H9 (cell line): ENCODE measurements around the gene CSRP3. TPM values are rescaled to one million over a fixed set of nuclear protein-coding genes. Genes with fewer than 3 reads are reported as not detected.

Experiments
- DNase-seq: peaks from one replicate; pipeline ENCODE4 v3.0.0-alpha.2; 2017
- H2AFZ ChIP-seq: one replicate; pipeline ENCODE4 v1.6.1; 2013; ENCODE audit warnings: mild to moderate bottlenecking, low read length, control low read depth, moderate library complexity
- H2AK5ac ChIP-seq: 2 replicates; pipeline ENCODE4 v1.6.1; 2013; ENCODE audit warnings: low read length, control low read depth, mixed read lengths; ENCODE audit not compliant: insufficient read length
- H2BK120ac ChIP-seq: one replicate; pipeline ENCODE4 v1.6.1; 2013; ENCODE audit warnings: low read depth, mild to moderate bottlenecking, low read length, control low read depth, inconsistent platforms; ENCODE audit not compliant: poor library complexity, severe bottlenecking
- H2BK12ac ChIP-seq: 2 replicates; pipeline ENCODE4 v1.6.1; 2013; ENCODE audit warnings: low read length, control low read depth, mixed read lengths, low read depth; ENCODE audit not compliant: insufficient read length
- H2BK15ac ChIP-seq: 2 replicates; pipeline ENCODE4 v1.6.1; 2013; ENCODE audit warnings: low read depth, low read length, control low read depth
- H2BK20ac ChIP-seq: one replicate; pipeline ENCODE4 v1.6.1; 2013; ENCODE audit warnings: low read depth, mild to moderate bottlenecking, low read length, control low read depth, inconsistent platforms; ENCODE audit not compliant: poor library complexity, severe bottlenecking
- H2BK5ac ChIP-seq: 2 replicates; pipeline ENCODE4 v1.6.1; 2013; ENCODE audit warnings: low read length, control low read depth, mixed read lengths; ENCODE audit not compliant: insufficient read length
- H3K14ac ChIP-seq: 2 replicates; pipeline ENCODE4 v1.6.1; 2013; ENCODE audit warnings: low read length, control low read depth; ENCODE audit not compliant: insufficient read depth
- H3K18ac ChIP-seq: 2 replicates; pipeline ENCODE4 v1.6.1; 2013; ENCODE audit warnings: low read depth, mild to moderate bottlenecking, mixed read lengths, low read length, control low read depth; ENCODE audit not compliant: insufficient read length
- H3K23ac ChIP-seq: 2 replicates; pipeline ENCODE4 v1.6.1; 2013; ENCODE audit warnings: low read length, control low read depth, mixed read lengths, low read depth; ENCODE audit not compliant: insufficient read length
- H3K23me2 ChIP-seq: 2 replicates; pipeline ENCODE4 v1.6.1; 2013; ENCODE audit warnings: low read depth, mild to moderate bottlenecking, mixed read lengths, low read length, control low read depth; ENCODE audit not compliant: insufficient read length, poor library complexity, severe bottlenecking
- H3K27ac ChIP-seq: 2 replicates; pipeline ENCODE4 v1.5.1; 2013; ENCODE audit warnings: low read length, control low read depth, mixed read lengths, low read depth; ENCODE audit not compliant: insufficient read length
- H3K27me3 ChIP-seq: 2 replicates; pipeline ENCODE4 v1.6.1; 2013; ENCODE audit warnings: low read length, control low read depth, inconsistent platforms; ENCODE audit not compliant: insufficient read depth
- H3K4ac ChIP-seq: 2 replicates; pipeline ENCODE4 v1.6.1; 2013; ENCODE audit warnings: low read depth, mild to moderate bottlenecking, control low read depth, inconsistent platforms, low read length, moderate library complexity
- H3K4me1 ChIP-seq: 2 replicates; pipeline ENCODE4 v1.6.1; 2013; ENCODE audit warnings: low read length, control low read depth, inconsistent platforms; ENCODE audit not compliant: insufficient read depth
- H3K4me2 ChIP-seq: 2 replicates; pipeline ENCODE4 v1.6.1; 2013; ENCODE audit warnings: low read length, control low read depth, mixed read lengths; ENCODE audit not compliant: insufficient read length, insufficient read depth
- H3K56ac ChIP-seq: 2 replicates; pipeline ENCODE4 v1.6.1; 2013; ENCODE audit warnings: low read depth, mild to moderate bottlenecking, mixed read lengths, low read length, control low read depth; ENCODE audit not compliant: insufficient read length
- H3K79me1 ChIP-seq: 2 replicates; pipeline ENCODE4 v1.6.1; 2013; ENCODE audit warnings: low read depth, mild to moderate bottlenecking, moderate library complexity, low read length, control low read depth, inconsistent platforms; ENCODE audit not compliant: insufficient read depth, poor library complexity, severe bottlenecking
- H3K79me2 ChIP-seq: 2 replicates; pipeline ENCODE4 v1.6.1; 2013; ENCODE audit warnings: low read length, control low read depth, inconsistent platforms; ENCODE audit not compliant: insufficient read depth
- H3K9ac ChIP-seq: 2 replicates; pipeline ENCODE4 v1.6.1; 2013; ENCODE audit warnings: low read length, control low read depth, mixed read lengths; ENCODE audit not compliant: insufficient read length; ENCODE audit errors: extremely low read depth
- H3K9me3 ChIP-seq: one replicate; pipeline ENCODE4 v1.6.1; 2013; ENCODE audit warnings: low read depth, low read length, inconsistent platforms; ENCODE audit not compliant: control insufficient read depth
- H3T11ph ChIP-seq: one replicate; pipeline ENCODE4 v1.6.1; 2013; ENCODE audit warnings: mild to moderate bottlenecking, low read length, control low read depth, inconsistent platforms
- H4K20me1 ChIP-seq: one replicate; pipeline ENCODE4 v1.6.1; 2013; ENCODE audit not compliant: control insufficient read depth, insufficient read length, insufficient read depth
- H4K5ac ChIP-seq: 2 replicates; pipeline ENCODE4 v1.6.1; 2013; ENCODE audit warnings: low read depth, mild to moderate bottlenecking, mixed read lengths, low read length, control low read depth; ENCODE audit not compliant: insufficient read length
- H4K8ac ChIP-seq: replicated peaks from 2 replicates; pipeline ENCODE4 v1.6.1; 2013; ENCODE audit warnings: low read length, control low read depth, mixed read lengths, low read depth; ENCODE audit not compliant: insufficient read length
- H4K91ac ChIP-seq: 2 replicates; pipeline ENCODE4 v1.6.1; 2013; ENCODE audit warnings: low read depth, mild to moderate bottlenecking, moderate library complexity, mixed read lengths, low read length, control low read depth; ENCODE audit not compliant: insufficient read length
- H3K27ac Mint-ChIP-seq, 3 experiments: 2 replicates in 2 of 3; 3 replicates in 1 of 3; pipeline ENCODE4 v1.8.0; 2020 to 2021; ENCODE audit warnings: mixed read lengths in 3 of 3, mild to moderate bottlenecking in 1 of 3, moderate library complexity in 1 of 3
- H3K27me3 Mint-ChIP-seq: 2 replicates; pipeline ENCODE4 v1.8.0; 2021; ENCODE audit warnings: low read depth, mild to moderate bottlenecking, moderate library complexity, mixed read lengths
- H3K36me3 Mint-ChIP-seq, 3 experiments: 2 replicates in 2 of 3; 3 replicates in 1 of 3; pipeline ENCODE4 v1.8.0; 2020 to 2021; ENCODE audit warnings: low read depth in 3 of 3, mixed read lengths in 3 of 3; ENCODE audit not compliant: insufficient read depth in 1 of 3
- H3K4me1 Mint-ChIP-seq, 2 experiments: 2 replicates each; pipeline ENCODE4 v1.8.0; 2020; ENCODE audit warnings: mixed read lengths in 2 of 2
- H3K4me3 Mint-ChIP-seq, 2 experiments: 2 replicates in 1 of 2; 3 replicates in 1 of 2; pipeline ENCODE4 v1.8.0; 2020 to 2021; ENCODE audit warnings: mild to moderate bottlenecking in 2 of 2, mixed read lengths in 2 of 2, moderate library complexity in 1 of 2
- H3K9me3 Mint-ChIP-seq, 2 experiments: 2 replicates in 1 of 2; 3 replicates in 1 of 2; pipeline ENCODE4 v1.8.0; 2020; ENCODE audit warnings: mild to moderate bottlenecking in 2 of 2, mixed read lengths in 2 of 2, moderate library complexity in 1 of 2
- WGBS: extraction: QIAGEN DNeasy Blood & Tissue Kit; methylation state at CpG from one replicate; pipeline ENCODE4 v1.1.7; 2013; ENCODE audit warnings: missing lambda C conversion rate, low lambda C conversion rate, mixed read lengths; ENCODE audit not compliant: insufficient read length; ENCODE audit errors: extremely low coverage; 5-methylcytosine and 5-hydroxymethylcytosine counted together
- total RNA-seq: library from RNA; stranded (reverse); gene quantifications from 2 replicates; pipeline ENCODE4 v1.2.1, GENCODE V29; 2021
- TF ChIP-seq, protein P1 (sequence below): fragments of 200-600 bp; sonication (generic); conservative IDR thresholded peaks from 3 replicates; pipeline ENCODE4 v1.8.0; 2021; ENCODE audit warnings: antibody characterized with exemption, mild to moderate bottlenecking

CSRP3 gene
- total RNA-seq, 1 experiment from 2014 or later: not detected

DNA sequence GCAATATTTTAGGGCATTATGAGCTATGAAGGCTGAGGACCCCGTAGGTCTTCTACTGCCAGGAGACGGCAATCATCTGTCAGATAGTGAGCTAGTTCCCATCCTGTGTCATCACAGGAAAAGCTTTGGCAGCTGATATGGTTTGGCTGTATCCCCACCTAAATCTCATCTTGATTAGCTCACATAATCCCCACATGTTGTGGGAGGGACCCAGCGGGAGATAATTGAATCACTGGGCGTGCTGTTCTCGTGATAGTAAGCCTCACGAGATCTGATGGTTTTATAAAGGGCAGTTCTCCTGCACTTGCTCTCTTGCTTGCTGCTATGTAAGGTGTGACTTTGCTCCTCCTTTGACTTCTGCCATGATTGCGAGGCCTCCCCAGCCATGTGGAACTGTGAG lies 18.1 kb downstream of the CSRP3 start:
- Mint-ChIP-seq H3K27me3 (no peaks in the 10 kb centered on the region; the same call in 1 of the 2 replicates), H3K27ac (no peak overlapping the region), H3K4me1 (peaks cover 5 to 6% of the 10 kb centered on the region in 2 experiments; a peak in 3 of 4 replicates), H3K36me3 (no peaks in the 10 kb centered on the region; a peak in 1 of 7 replicates), H3K9me3 (no peaks in the 10 kb centered on the region), H3K4me3 (no peak overlapping the region)
- H3K18ac ChIP-seq: no peak overlapping the region
- H3T11ph ChIP-seq: no peak overlapping the region
- H3K27ac ChIP-seq: no peak overlapping the region
- no peak overlapping the region for H3K56ac ChIP-seq
- TF ChIP-seq, protein P1, sequence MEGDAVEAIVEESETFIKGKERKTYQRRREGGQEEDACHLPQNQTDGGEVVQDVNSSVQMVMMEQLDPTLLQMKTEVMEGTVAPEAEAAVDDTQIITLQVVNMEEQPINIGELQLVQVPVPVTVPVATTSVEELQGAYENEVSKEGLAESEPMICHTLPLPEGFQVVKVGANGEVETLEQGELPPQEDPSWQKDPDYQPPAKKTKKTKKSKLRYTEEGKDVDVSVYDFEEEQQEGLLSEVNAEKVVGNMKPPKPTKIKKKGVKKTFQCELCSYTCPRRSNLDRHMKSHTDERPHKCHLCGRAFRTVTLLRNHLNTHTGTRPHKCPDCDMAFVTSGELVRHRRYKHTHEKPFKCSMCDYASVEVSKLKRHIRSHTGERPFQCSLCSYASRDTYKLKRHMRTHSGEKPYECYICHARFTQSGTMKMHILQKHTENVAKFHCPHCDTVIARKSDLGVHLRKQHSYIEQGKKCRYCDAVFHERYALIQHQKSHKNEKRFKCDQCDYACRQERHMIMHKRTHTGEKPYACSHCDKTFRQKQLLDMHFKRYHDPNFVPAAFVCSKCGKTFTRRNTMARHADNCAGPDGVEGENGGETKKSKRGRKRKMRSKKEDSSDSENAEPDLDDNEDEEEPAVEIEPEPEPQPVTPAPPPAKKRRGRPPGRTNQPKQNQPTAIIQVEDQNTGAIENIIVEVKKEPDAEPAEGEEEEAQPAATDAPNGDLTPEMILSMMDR: no peak
- H4K5ac ChIP-seq: no peak overlapping the region
- H3K4me2 ChIP-seq: no peak overlapping the region
- H3K79me1 ChIP-seq: no peaks in the 10 kb centered on the region
- no peak overlapping the region for H3K9ac ChIP-seq
- WGBS: no CpG with 5 or more reads among the region's 7 CpGs
- H3K4ac ChIP-seq: no peak overlapping the region
- no peak overlapping the region for H4K91ac ChIP-seq
- H2BK5ac ChIP-seq: no peak overlapping the region
- no peak overlapping the region for H2BK15ac ChIP-seq
- no peak overlapping the region for H2BK20ac ChIP-seq
- H2AK5ac ChIP-seq: no peak overlapping the region
- no peak overlapping the region for H2BK12ac ChIP-seq
- no peak overlapping the region for H4K8ac ChIP-seq
- no peak overlapping the region for H3K14ac ChIP-seq
- H3K23ac ChIP-seq: no peak overlapping the region
- no peaks in the 10 kb centered on the region for H3K27me3 ChIP-seq
- no peaks in the 10 kb centered on the region for H3K23me2 ChIP-seq
- H2AFZ ChIP-seq: no peak overlapping the region
- H3K79me2 ChIP-seq: no peaks in the 10 kb centered on the region
- no peaks in the 10 kb centered on the region for H4K20me1 ChIP-seq
- no peak overlapping the region for H2BK120ac ChIP-seq
- no peaks in the 10 kb centered on the region for H3K9me3 ChIP-seq
- DNase-seq: no peak
- no peaks in the 10 kb centered on the region for H3K4me1 ChIP-seq
